Mesenchymal stem cell (in vitro differentiated cells and primary cell): ENCODE measurements around the gene NUP214.

Experiments used
- DNase-seq: peaks from one replicate; pipeline ENCODE4 v3.0.0-alpha.2; 2013
- H2AFZ ChIP-seq: one replicate; pipeline ENCODE4 v1.6.1; 2013; ENCODE audit warnings: low read depth, mild to moderate bottlenecking, control low read depth, inconsistent platforms, low read length, moderate library complexity
- H2AK5ac ChIP-seq: 2 replicates; pipeline ENCODE4 v1.6.1; 2013; ENCODE audit warnings: low read length, moderate library complexity, mild to moderate bottlenecking, inconsistent platforms; ENCODE audit not compliant: severe bottlenecking
- H2BK120ac ChIP-seq: one replicate; pipeline ENCODE4 v1.6.1; 2013; ENCODE audit warnings: low read depth, mild to moderate bottlenecking, inconsistent platforms, low read length, moderate library complexity
- H2BK12ac ChIP-seq, 2 experiments: one replicate each; pipeline ENCODE4 v1.6.1; 2013; ENCODE audit warnings: inconsistent platforms in 2 of 2, low read length in 2 of 2, mild to moderate bottlenecking in 2 of 2, moderate library complexity in 2 of 2, control low read depth in 1 of 2
- H2BK15ac ChIP-seq: one replicate; pipeline ENCODE4 v1.6.1; 2013; ENCODE audit warnings: mild to moderate bottlenecking, low read depth, inconsistent platforms; ENCODE audit not compliant: poor library complexity, severe bottlenecking
- H2BK5ac ChIP-seq: 2 replicates; pipeline ENCODE4 v1.6.1; 2013; ENCODE audit warnings: low read depth, mild to moderate bottlenecking, low read length, control low read depth, inconsistent platforms; ENCODE audit not compliant: poor library complexity, severe bottlenecking
- H3K14ac ChIP-seq, 2 experiments: one replicate each; pipeline ENCODE4 v1.6.1; 2013; ENCODE audit warnings: inconsistent platforms in 2 of 2, low read length in 2 of 2, control low read depth in 1 of 2, mild to moderate bottlenecking in 1 of 2, moderate library complexity in 1 of 2
- H3K18ac ChIP-seq, 2 experiments: one replicate each; pipeline ENCODE4 v1.6.1; 2013; ENCODE audit warnings: inconsistent platforms in 2 of 2, low read length in 2 of 2, control low read depth in 1 of 2, low read depth in 1 of 2, mild to moderate bottlenecking in 1 of 2
- H3K23ac ChIP-seq, 2 experiments: one replicate each; pipeline ENCODE4 v1.6.1; 2013; ENCODE audit warnings: inconsistent platforms in 2 of 2, low read length in 2 of 2, mild to moderate bottlenecking in 2 of 2, moderate library complexity in 2 of 2, control low read depth in 1 of 2
- H3K27ac ChIP-seq: 2 replicates; pipeline ENCODE4 v1.5.1; 2013; ENCODE audit warnings: mild to moderate bottlenecking, moderate library complexity, low read length, control low read depth, inconsistent platforms; ENCODE audit not compliant: poor library complexity, severe bottlenecking
- H3K27me3 ChIP-seq, 2 experiments: 2 replicates each; pipeline versions ENCODE4 v1.6.1 to v1.7.0; 2013; ENCODE audit warnings: low read length in 2 of 2, mild to moderate bottlenecking in 2 of 2, moderate library complexity in 2 of 2, control low read depth in 1 of 2, inconsistent platforms in 1 of 2; ENCODE audit not compliant: control insufficient read depth in 1 of 2, insufficient read depth in 1 of 2
- H3K36me3 ChIP-seq, 2 experiments: 2 replicates each; pipeline versions ENCODE4 v1.6.1 to v1.7.0; 2013; ENCODE audit warnings: low read length in 2 of 2, control low read depth in 1 of 2, inconsistent platforms in 1 of 2, low read depth in 1 of 2, mild to moderate bottlenecking in 1 of 2; ENCODE audit not compliant: insufficient read depth in 2 of 2, control insufficient read depth in 1 of 2
- H3K4ac ChIP-seq, 2 experiments: one replicate each; pipeline ENCODE4 v1.6.1; 2013; ENCODE audit warnings: inconsistent platforms in 2 of 2, low read length in 2 of 2, mild to moderate bottlenecking in 2 of 2, moderate library complexity in 2 of 2, control low read depth in 1 of 2, low read depth in 1 of 2
- H3K4me1 ChIP-seq: 2 replicates; pipeline ENCODE4 v1.6.1; 2013; ENCODE audit warnings: low read depth, low read length, control low read depth; ENCODE audit not compliant: control insufficient read depth, insufficient read depth
- H3K4me2 ChIP-seq: 2 replicates; pipeline ENCODE4 v1.6.1; 2013; ENCODE audit warnings: low read length, mild to moderate bottlenecking, inconsistent platforms; ENCODE audit not compliant: poor library complexity, severe bottlenecking
- H3K4me3 ChIP-seq, 2 experiments: 2 replicates each; pipeline versions ENCODE4 v1.5.1 to v1.7.0; 2013; ENCODE audit warnings: low read length in 2 of 2, mild to moderate bottlenecking in 2 of 2, control low read depth in 1 of 2, low read depth in 1 of 2; ENCODE audit not compliant: insufficient read depth in 1 of 2
- H3K79me1 ChIP-seq: replicated peaks from 2 replicates; pipeline ENCODE4 v1.6.1; 2013; ENCODE audit warnings: mild to moderate bottlenecking, control low read depth, low read length, inconsistent platforms; ENCODE audit not compliant: poor library complexity, severe bottlenecking
- H3K9ac ChIP-seq: 2 replicates; pipeline ENCODE4 v1.7.0; 2013; ENCODE audit warnings: mild to moderate bottlenecking, low read length, moderate library complexity
- H3K9me3 ChIP-seq: 2 replicates; pipeline ENCODE4 v1.7.0; 2013; ENCODE audit warnings: mild to moderate bottlenecking, low read length; ENCODE audit not compliant: control insufficient read depth
- H4K8ac ChIP-seq: one replicate; pipeline ENCODE4 v1.6.1; 2013; ENCODE audit warnings: inconsistent platforms, mild to moderate bottlenecking, low read length, moderate library complexity
- H4K91ac ChIP-seq: one replicate; pipeline ENCODE4 v1.6.1; 2013; ENCODE audit warnings: mild to moderate bottlenecking, low read length, inconsistent platforms
- WGBS: methylation state at CpG from one replicate; pipeline ENCODE4 v1.1.7; 2013; ENCODE audit warnings: mixed read lengths; 5-methylcytosine and 5-hydroxymethylcytosine counted together

Gene NUP214

GRCh38 chr9:131181091-131181681, 55.8 kb downstream of the NUP214 start:
- no peak overlapping the region for H3K27ac ChIP-seq
- peak; percentile 6 for DNase-seq
- H3K23ac ChIP-seq: no peak overlapping the region
- H2AFZ ChIP-seq: no peak overlapping the region
- peaks cover 16% of the 10 kb centered on the region for H3K79me1 ChIP-seq
- H3K4me1 ChIP-seq: peaks cover 9% of the 10 kb centered on the region
- no peak overlapping the region for H2BK15ac ChIP-seq
- 93% methylated on average over 5 of the region's 6 CpGs for WGBS
- no peak overlapping the region for H3K14ac ChIP-seq
- H2BK120ac ChIP-seq: no peak overlapping the region
- H4K91ac ChIP-seq: no peak overlapping the region
- peak overlapping the region in 1 of 2 experiments; percentile 78 for H3K18ac ChIP-seq
- H3K4me2 ChIP-seq: no peak overlapping the region
- peak overlapping the region in 1 of 2 experiments; percentile 6 for H2BK12ac ChIP-seq
- H2AK5ac ChIP-seq: no peak overlapping the region
- no peak overlapping the region for H3K4me3 ChIP-seq
- H3K36me3 ChIP-seq: peaks cover 13 to 67% of the 10 kb centered on the region in 2 experiments
- H2BK5ac ChIP-seq: no peak overlapping the region
- H3K9ac ChIP-seq: no peak overlapping the region
- H3K4ac ChIP-seq: no peak overlapping the region
- no peak overlapping the region for H4K8ac ChIP-seq
- no peaks in the 10 kb centered on the region for H3K9me3 ChIP-seq
- no peaks in the 10 kb centered on the region for H3K27me3 ChIP-seq

DNA sequence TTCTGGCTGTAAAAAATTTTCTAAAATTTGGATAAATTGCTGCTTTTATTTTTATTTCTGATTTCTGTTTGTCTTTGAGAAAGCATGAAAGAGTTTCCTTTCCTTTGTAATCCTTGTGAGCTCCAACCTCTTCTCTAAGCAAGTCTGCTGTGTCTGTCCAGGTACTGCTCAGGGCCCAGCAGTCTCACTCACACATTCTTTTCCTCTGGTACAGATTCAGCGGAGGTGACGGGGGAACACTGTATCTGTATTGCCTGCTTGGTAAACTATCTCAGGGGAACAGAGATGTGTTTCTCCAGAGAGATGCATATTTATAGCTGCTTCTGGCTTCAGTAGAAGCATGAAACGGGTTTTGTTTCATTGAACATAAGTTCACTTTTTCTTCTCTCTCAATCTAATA, 60.5 kb downstream of the NUP214 start:
- Histone ChIP-seq H3K14ac (no peak overlapping the region), H4K8ac (no peak overlapping the region), H3K27me3 (no peaks in the 10 kb centered on the region), H3K23ac (no peak overlapping the region), H3K36me3 (peaks cover 8 to 80% of the 10 kb centered on the region in 2 experiments), H3K27ac (no peak overlapping the region), H2AK5ac (no peak overlapping the region), H3K4me3 (no peak overlapping the region), H2BK5ac (no peak overlapping the region), H3K18ac (no peak overlapping the region), H3K4me2 (no peak overlapping the region), H3K9me3 (no peaks in the 10 kb centered on the region), H2BK120ac (no peak overlapping the region), H2AFZ (no peak overlapping the region), H2BK15ac (no peak overlapping the region), H2BK12ac (no peak overlapping the region), H3K9ac (no peak overlapping the region), H3K4ac (no peak overlapping the region), H3K79me1 (peaks cover 16% of the 10 kb centered on the region), H3K4me1 (no peaks in the 10 kb centered on the region), H4K91ac (no peak overlapping the region)
- WGBS: no CpG with 5 or more reads among the region's 3 CpGs
- DNase-seq: no peak

GRCh38 chr9:131186622-131187021, 61.2 kb downstream of the NUP214 start:
- no peak overlapping the region for H2BK5ac ChIP-seq
- no peak overlapping the region for H3K9ac ChIP-seq
- H3K36me3 ChIP-seq: peaks cover 8 to 78% of the 10 kb centered on the region in 2 experiments
- peaks cover 12% of the 10 kb centered on the region for H3K79me1 ChIP-seq
- H3K23ac ChIP-seq: no peak overlapping the region
- H3K4ac ChIP-seq: no peak overlapping the region
- no peak overlapping the region for H2BK12ac ChIP-seq
- H4K91ac ChIP-seq: no peak overlapping the region
- no peak overlapping the region for H3K18ac ChIP-seq
- H3K9me3 ChIP-seq: no peaks in the 10 kb centered on the region
- no peak overlapping the region for H3K4me3 ChIP-seq
- H3K27ac ChIP-seq: no peak overlapping the region
- no peak overlapping the region for H3K4me2 ChIP-seq
- no peak overlapping the region for H2BK15ac ChIP-seq
- no peak overlapping the region for H2AFZ ChIP-seq
- H3K27me3 ChIP-seq: no peaks in the 10 kb centered on the region
- 98% methylated on average over 4 of the region's 4 CpGs for WGBS
- DNase-seq: no peak
- H2BK120ac ChIP-seq: no peak overlapping the region
- no peaks in the 10 kb centered on the region for H3K4me1 ChIP-seq
- H4K8ac ChIP-seq: no peak overlapping the region
- H2AK5ac ChIP-seq: no peak overlapping the region
- no peak overlapping the region for H3K14ac ChIP-seq

DNA sequence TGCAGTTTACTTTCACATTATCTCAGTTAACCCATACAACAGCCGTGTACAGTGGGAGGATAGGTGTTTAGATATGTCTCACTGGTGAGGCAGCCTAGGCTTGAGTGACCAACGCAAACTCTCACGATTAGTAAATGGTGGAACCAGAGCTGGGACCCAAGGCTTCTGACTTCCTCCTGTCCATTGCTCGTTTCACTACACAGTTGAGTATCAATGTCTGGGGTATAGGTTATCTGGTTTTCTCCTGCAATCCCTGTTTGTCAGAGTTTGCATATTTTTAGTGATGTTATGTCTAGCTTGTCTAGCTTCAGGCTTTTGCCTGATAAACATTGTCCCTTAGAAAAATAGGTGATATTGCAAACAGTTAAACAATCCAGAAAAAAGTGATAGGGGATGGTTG, 62.6 kb downstream of the NUP214 start:
- no peaks in the 10 kb centered on the region for H3K27me3 ChIP-seq
- DNase-seq: no peak
- 99% methylated on average over 4 of the region's 4 CpGs for WGBS

More for the DNA sequence above, 62.6 kb downstream of the NUP214 start:
- Histone ChIP-seq H2AFZ (no peak overlapping the region), H3K4me1 (no peaks in the 10 kb centered on the region), H2BK12ac (no peak overlapping the region), H3K14ac (no peak overlapping the region), H3K23ac (no peak overlapping the region), H2AK5ac (no peak overlapping the region), H3K18ac (no peak overlapping the region), H3K4me3 (no peak overlapping the region), H2BK15ac (no peak overlapping the region), H3K4me2 (no peak overlapping the region), H3K9ac (no peak overlapping the region), H3K36me3 (peaks cover 14 to 77% of the 10 kb centered on the region in 2 experiments), H2BK5ac (no peak overlapping the region), H3K79me1 (peaks cover 9% of the 10 kb centered on the region), H4K8ac (no peak overlapping the region), H3K27ac (no peak overlapping the region), H3K9me3 (no peaks in the 10 kb centered on the region), H3K4ac (no peak overlapping the region), H2BK120ac (no peak overlapping the region), H4K91ac (no peak overlapping the region)
